Effector memory CD8-positive, alpha-beta T cell (primary cell): ENCODE data around the gene DUSP28.
"Not testable (repeated sequence)": the region's sequence is repeated elsewhere in the genome, so short reads cannot be mapped to it uniquely, and the experiment has no call there.

Experiments
- ATAC-seq: fragments of 150-1000 bp; cut with Tn5 transposase; replicated peaks from 2 replicates; pipeline ENCODE4 v1.10.0; 2021; ENCODE audit warnings: mild to moderate bottlenecking, moderate library complexity
- DNase-seq, 3 experiments: peaks; one replicate each; pipeline ENCODE4 v3.0.0; 2021
- H3K27ac Mint-ChIP-seq, 2 donors: one replicate each; pipeline ENCODE4 v1.8.0; 2022; ENCODE audit warnings: mild to moderate bottlenecking in 2 of 2, mixed read lengths in 2 of 2, moderate library complexity in 2 of 2
- H3K27me3 Mint-ChIP-seq, 2 donors: one replicate each; pipeline ENCODE4 v1.8.0; 2022; ENCODE audit warnings: mixed read lengths in 2 of 2
- H3K36me3 Mint-ChIP-seq: one replicate; pipeline ENCODE4 v1.8.0; 2022; ENCODE audit warnings: mild to moderate bottlenecking, moderate library complexity, mixed read lengths; ENCODE audit not compliant: insufficient read depth
- H3K4me1 Mint-ChIP-seq, 2 donors: one replicate each; pipeline ENCODE4 v1.8.0; 2022; ENCODE audit warnings: low read depth in 2 of 2, mixed read lengths in 2 of 2
- H3K4me3 Mint-ChIP-seq, 2 donors: one replicate each; pipeline ENCODE4 v1.8.0; 2022; ENCODE audit warnings: mild to moderate bottlenecking in 2 of 2, mixed read lengths in 2 of 2, moderate library complexity in 2 of 2
- H3K9me3 Mint-ChIP-seq, 2 donors: one replicate each; pipeline ENCODE4 v1.8.0; 2022; ENCODE audit warnings: mixed read lengths in 2 of 2

The DUSP28 gene

DNA sequence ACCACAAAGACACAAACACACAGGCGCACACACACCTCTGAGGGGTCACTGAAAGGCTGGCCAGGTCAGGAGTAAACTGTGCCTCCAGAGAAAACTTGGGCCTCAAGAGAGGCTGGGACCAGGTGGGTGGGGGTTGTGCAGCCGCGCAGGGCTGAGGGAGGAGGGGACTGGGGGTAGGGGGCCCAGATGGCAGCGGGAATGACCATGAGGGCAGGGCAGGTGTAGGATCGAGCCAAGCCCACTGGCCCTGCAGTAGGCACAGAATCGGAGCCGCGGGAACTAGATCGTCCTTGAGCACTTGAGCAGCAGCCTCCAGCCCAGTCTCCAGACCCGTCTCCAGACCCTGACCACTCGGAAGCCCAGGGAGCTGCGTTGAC, 39.2 kb upstream of the DUSP28 start:
- no peak overlapping the region for H3K4me3 Mint-ChIP-seq
- peaks cover 6% of the 10 kb centered on the region for H3K36me3 Mint-ChIP-seq
- ATAC-seq (no peak), DNase-seq (no peak)
- no peaks in the 10 kb centered on the region for H3K27me3 Mint-ChIP-seq
- peak overlapping the region; percentile 63 to 72 for H3K27ac Mint-ChIP-seq
- H3K9me3 Mint-ChIP-seq = no peaks in the 10 kb centered on the region
- H3K4me1 Mint-ChIP-seq = peaks cover 7 to 13% of the 10 kb centered on the region in 2 donors

DNA sequence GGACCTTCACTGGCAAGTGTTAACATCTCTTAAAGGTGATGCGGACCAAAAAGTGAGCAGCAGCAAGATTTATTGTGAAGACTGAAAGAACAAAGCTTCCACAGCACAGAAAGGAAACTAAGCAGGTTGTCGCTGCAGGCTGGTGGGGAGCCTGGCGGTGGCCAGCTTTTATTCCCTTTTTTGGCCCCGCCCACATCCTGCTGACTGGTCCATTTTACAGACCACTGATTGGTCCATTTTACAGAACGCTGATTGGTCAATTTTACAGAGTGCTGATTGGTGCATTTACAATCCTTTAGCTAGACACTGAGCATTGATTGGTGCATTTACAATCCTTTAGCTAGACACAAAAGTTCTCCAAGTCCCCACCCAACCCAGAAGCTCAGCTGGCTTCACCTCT, 38.3 kb upstream of the DUSP28 start:
- not testable (repeated sequence) for H3K27me3 Mint-ChIP-seq, ATAC-seq, H3K36me3 Mint-ChIP-seq, DNase-seq, H3K4me3 Mint-ChIP-seq, H3K27ac Mint-ChIP-seq, H3K9me3 Mint-ChIP-seq
- H3K4me1 Mint-ChIP-seq = peaks cover 7 to 13% of the 10 kb centered on the region in 2 donors

DNA sequence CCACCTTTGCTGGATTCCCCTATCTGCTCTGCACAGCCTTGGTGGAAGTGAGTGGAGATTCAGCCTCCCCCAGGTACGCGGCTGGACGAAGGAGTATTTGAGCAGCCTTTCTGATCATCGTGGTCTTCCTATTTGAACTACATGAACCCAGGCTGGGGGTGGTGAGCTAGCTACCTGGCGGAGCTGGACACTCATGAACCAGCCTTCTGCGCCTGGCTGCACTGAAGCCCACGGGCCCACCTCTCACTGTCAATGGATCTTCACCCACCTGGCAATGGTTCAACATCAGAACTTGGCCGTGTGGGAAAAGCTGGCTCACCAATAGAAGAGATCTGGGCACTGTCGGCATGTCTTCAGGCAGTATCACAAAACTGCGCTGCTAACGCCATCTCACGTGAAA, 37.8 kb upstream of the DUSP28 start:
- peaks cover 0 to 4% of the 10 kb centered on the region in 2 donors for H3K9me3 Mint-ChIP-seq
- no peaks in the 10 kb centered on the region for H3K27me3 Mint-ChIP-seq
- no peak for ATAC-seq
- H3K4me1 Mint-ChIP-seq = peaks cover 7 to 16% of the 10 kb centered on the region in 2 donors
- no peak overlapping the region for H3K4me3 Mint-ChIP-seq
- no peak for DNase-seq
- no peak overlapping the region for H3K27ac Mint-ChIP-seq
- H3K36me3 Mint-ChIP-seq = peaks cover 6% of the 10 kb centered on the region

DNA sequence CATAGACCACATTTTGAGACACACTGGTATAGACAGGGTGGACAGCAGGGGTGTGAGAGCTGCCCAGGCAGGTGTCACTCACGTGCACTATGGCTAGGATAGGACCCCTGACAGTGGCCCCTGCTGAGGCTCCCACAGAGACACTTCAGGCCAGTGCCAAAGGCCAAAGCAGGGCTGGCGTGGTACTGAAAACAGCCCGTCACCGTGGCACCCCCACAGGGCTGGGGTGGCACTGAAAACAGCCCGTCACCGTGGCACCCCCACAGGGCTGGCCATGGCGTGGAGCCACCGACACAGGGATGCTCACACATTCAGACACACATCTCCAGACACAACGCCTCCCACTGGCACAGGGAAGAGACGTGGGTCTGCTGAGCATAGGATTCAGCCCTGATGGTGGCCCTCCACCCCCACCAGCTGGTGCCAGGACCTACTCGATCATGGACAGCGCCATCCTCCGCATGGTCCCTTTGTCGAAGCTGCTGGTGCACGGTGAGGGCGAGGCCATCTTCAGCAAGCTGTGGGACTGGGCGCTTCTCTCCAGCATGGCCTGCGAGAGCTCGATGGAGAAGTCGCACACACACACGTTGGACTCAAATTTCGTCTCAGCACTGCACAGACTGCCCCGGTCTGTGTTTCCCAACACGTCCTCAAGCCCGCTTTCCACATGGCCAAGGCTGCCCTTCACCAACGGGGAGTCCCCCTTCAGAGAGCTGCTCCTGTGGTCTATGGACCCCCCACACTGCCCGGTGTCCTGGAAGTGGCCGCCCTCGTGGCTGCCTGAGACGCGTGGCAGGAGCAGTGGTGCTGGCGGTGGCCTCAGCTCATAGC, 36.5 kb upstream of the DUSP28 start:
- peak overlapping the region in 1 of 2 donors; percentile 57 for H3K27ac Mint-ChIP-seq
- H3K4me3 Mint-ChIP-seq = no peak overlapping the region
- no peaks in the 10 kb centered on the region for H3K27me3 Mint-ChIP-seq
- ATAC-seq (no peak), DNase-seq (no peak)
- H3K4me1 Mint-ChIP-seq = peaks cover 11 to 18% of the 10 kb centered on the region in 2 donors
- H3K36me3 Mint-ChIP-seq = peaks cover 6% of the 10 kb centered on the region
- H3K9me3 Mint-ChIP-seq = peaks cover 0 to 4% of the 10 kb centered on the region in 2 donors

DNA sequence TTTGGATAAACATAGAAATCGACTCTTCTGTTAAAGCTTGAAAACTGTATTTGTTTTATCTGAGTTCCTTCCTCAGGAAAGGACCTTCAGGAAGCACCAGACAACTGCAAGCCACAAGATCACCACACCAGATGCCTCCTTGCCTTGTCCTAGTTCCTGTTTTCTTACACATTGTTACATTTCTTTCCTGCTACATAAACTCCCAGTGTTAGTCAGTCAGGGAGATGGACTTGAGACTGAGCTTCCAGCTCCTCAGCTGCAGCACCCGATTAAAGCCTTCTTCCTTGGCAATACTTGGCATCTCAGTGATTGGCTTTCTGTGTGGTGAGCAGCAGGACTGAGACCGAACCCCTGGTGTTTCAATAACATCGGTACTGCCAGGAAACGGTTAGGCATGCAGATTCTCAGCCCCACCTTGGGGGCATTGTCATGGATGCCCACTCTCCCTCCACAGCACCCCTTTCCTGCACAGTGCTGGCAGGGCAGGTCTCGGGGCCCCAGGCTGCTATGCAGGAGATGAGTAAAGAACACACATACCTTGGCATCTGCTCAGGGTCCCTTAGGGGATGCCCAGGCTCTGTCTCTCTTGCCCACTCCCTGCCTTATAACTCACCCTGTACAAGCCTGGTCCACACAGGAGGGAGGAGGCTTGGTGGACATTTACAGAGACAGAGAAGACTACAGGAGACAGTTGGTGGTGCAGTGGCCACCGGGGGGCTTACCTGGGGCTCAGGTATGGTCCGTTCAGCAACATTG, 35.0 kb upstream of the DUSP28 start:
- peaks cover 12 to 18% of the 10 kb centered on the region in 2 donors for H3K4me1 Mint-ChIP-seq
- no peak overlapping the region for H3K4me3 Mint-ChIP-seq
- peaks cover 0 to 7% of the 10 kb centered on the region in 2 donors for H3K9me3 Mint-ChIP-seq
- H3K27me3 Mint-ChIP-seq = no peaks in the 10 kb centered on the region
- H3K36me3 Mint-ChIP-seq = peaks cover 6% of the 10 kb centered on the region
- H3K27ac Mint-ChIP-seq = no peak overlapping the region
- ATAC-seq (no peak), DNase-seq (no peak)

DNA sequence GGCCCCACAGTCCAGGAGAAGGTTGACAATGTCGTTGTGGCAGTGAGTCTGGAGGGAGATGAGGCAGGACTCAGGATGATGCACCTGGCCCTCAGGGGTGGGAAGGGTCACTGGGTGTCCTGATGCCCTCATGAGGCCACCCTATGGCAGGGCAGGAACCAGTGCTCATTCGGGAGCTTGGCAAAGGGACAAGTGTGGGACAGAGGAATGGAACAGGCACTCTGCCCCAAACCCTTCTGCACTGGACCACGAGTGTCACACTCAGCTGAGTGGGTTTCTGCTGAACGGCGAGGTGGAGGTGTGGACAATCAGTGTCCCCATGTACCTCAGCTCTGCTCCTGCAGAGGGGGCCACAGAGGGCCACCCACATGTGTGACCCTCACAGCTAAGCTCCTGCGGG, 34.4 kb upstream of the DUSP28 start:
- Mint-ChIP-seq H3K27ac (no peak overlapping the region), H3K9me3 (peaks cover 0 to 7% of the 10 kb centered on the region in 2 donors), H3K4me3 (no peak overlapping the region), H3K4me1 (peaks cover 8 to 13% of the 10 kb centered on the region in 2 donors), H3K36me3 (peaks cover 6% of the 10 kb centered on the region), H3K27me3 (no peaks in the 10 kb centered on the region)
- DNase-seq = no peak
- ATAC-seq = no peak

DNA sequence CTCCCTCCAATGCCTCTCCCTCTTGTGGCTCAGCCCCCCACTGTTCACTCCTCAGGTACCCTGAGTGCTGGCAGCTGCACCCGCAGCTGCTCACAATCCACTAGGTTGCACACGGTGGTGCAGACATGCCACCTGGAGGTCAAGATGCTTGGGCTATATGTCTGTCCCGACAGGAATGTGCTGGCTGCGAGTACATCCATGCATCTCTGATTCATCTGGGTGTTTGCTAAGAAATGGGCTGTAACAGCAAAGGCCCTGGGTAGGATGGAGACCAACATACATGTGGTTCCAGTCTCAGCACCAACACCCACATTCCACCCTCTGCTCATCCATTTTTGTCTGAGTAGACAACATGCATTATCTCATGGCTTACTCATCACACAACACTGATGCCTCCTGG, 33.6 kb upstream of the DUSP28 start:
- Mint-ChIP-seq H3K4me3 (no peak overlapping the region), H3K4me1 (peaks cover 8 to 13% of the 10 kb centered on the region in 2 donors), H3K27ac (no peak overlapping the region), H3K27me3 (no peaks in the 10 kb centered on the region), H3K9me3 (peaks cover 1 to 7% of the 10 kb centered on the region in 2 donors), H3K36me3 (peaks cover 6% of the 10 kb centered on the region)
- DNase-seq (no peak), ATAC-seq (no peak)

DNA sequence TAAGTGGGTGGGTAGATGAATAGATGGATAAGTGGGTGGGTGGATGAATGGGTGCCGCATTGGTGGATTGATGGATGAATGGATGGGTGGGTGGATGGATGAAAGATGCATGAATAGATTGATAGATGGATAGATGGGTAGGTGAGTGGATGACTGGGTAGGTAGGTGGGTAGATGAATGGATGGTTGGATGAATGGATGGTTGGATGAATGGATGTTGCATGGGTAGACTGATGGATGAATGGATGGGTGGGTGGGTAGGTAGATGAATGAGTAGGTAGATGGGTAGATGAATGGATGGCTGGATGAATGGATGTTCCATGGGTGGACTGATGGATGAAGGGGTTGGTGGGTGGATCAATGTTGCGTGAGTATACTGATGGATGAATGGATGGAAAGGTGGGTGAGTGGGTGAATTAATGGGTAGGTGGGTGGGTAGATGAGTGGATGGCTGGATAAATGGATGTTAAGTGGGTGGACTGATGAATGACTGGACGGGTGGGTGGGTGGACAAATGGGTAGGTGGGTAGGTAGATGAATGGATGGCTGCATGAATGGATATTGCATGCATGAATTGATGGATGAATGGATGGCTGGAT, 32.9 kb upstream of the DUSP28 start:
- ATAC-seq (no peak), DNase-seq (no peak)
- peaks cover 7 to 8% of the 10 kb centered on the region in 2 donors for H3K9me3 Mint-ChIP-seq
- H3K36me3 Mint-ChIP-seq = peaks cover 6% of the 10 kb centered on the region
- peaks cover 8 to 13% of the 10 kb centered on the region in 2 donors for H3K4me1 Mint-ChIP-seq
- H3K27me3 Mint-ChIP-seq = no peaks in the 10 kb centered on the region
- no peak overlapping the region for H3K27ac Mint-ChIP-seq
- H3K4me3 Mint-ChIP-seq = no peak overlapping the region

DNA sequence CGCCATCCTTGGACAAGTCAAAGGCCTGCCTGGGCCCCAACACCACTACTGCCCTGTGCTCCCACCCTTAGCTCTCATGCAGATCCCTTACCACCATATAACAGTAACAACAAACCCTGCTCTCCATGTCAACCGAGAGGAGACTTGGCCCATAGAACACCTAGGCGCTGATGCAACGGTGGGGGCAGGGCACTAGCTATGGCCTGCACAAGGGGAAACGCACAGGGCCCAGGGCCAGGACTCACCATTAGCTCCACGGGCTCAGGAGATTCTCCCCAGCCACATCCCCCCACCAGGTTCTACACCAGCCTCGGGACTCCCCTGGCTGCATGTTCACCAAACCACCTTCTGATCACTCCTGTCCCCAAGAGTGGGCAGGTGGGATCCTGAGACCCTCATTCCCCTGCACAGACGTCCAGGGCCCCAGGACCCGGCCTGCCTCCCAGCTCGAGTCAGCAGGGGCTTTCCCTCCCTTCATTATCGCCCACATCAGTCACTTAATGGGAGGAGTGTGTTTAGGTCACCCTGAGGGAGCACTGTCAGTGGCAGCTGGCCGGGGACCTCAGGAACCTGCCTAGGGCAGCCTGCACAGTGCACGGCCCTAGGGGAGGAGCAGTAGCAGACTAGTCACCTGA, 31.6 kb upstream of the DUSP28 start:
- Mint-ChIP-seq H3K27ac (peak overlapping the region; percentile 22 to 60), H3K27me3 (no peaks in the 10 kb centered on the region), H3K36me3 (peaks cover 4% of the 10 kb centered on the region), H3K4me1 (peaks cover 8 to 13% of the 10 kb centered on the region in 2 donors), H3K4me3 (no peak overlapping the region), H3K9me3 (peaks cover 7 to 12% of the 10 kb centered on the region in 2 donors)
- ATAC-seq = no peak
- DNase-seq = no peak

DNA sequence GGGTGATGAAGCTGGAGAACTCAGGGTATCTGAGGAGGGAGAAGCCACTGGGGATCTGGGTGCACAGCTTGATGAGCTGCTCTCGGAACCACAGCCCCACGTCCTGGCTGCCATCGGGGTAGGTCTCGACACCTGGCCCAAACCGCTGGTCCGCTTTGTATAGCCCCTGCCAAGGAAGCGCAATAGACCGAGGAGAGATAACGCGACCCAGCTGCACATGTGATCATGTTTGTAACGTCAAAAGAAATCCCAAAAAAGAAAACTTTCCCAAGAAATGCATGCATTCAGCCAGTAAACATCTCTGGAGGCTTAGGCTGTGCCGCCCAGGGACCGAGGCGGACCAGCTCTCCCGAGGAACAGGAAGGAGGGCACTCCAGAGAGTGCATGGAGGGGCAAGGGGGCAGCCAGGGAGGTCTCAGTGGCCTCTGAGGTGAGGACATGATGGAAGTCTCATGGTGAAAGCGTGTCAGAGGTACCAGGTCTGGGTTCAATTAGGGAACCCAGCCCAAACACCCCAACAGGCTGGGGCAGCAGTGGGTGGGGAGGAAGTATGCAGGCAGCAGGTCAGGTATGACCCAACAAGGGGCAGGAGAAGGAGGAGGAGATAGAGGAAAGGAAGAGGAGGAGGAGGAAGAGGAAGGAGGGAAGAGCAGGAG, 30.7 kb upstream of the DUSP28 start:
- DNase-seq = no peak
- peak overlapping the region; percentile 45 to 60 for H3K27ac Mint-ChIP-seq
- no peaks in the 10 kb centered on the region for H3K27me3 Mint-ChIP-seq
- H3K9me3 Mint-ChIP-seq = peaks cover 7 to 12% of the 10 kb centered on the region in 2 donors
- peaks cover 6% of the 10 kb centered on the region for H3K36me3 Mint-ChIP-seq
- H3K4me3 Mint-ChIP-seq = no peak overlapping the region
- ATAC-seq = no peak
- peaks cover 8 to 16% of the 10 kb centered on the region in 2 donors for H3K4me1 Mint-ChIP-seq

DNA sequence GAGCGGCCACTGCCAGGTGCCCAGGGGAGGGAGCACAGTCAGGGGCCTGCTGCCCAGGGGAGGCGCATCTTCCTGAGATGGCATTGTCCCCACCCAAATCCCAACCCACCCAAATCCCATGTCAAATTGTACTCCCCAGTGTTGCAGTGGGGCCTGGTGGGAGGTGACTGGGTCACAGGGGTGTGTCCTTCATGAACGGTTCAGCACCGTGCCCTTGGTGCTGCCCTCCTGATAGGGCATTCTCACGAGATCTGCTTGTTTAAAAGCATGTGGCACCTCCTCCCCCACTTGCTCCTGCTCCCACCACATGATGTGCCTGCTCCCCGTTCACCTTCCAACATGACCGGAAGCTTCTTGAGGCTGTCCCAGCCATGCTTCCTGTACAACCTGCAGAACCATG, 30.0 kb upstream of the DUSP28 start:
- H3K27me3 Mint-ChIP-seq = no peaks in the 10 kb centered on the region
- DNase-seq = no peak
- H3K4me1 Mint-ChIP-seq = peaks cover 8 to 14% of the 10 kb centered on the region in 2 donors
- H3K36me3 Mint-ChIP-seq = peaks cover 9% of the 10 kb centered on the region
- peak overlapping the region in 1 of 2 donors; percentile 45 for H3K27ac Mint-ChIP-seq
- H3K4me3 Mint-ChIP-seq = no peak overlapping the region
- no peak for ATAC-seq
- H3K9me3 Mint-ChIP-seq = peaks cover 7 to 12% of the 10 kb centered on the region in 2 donors

DNA sequence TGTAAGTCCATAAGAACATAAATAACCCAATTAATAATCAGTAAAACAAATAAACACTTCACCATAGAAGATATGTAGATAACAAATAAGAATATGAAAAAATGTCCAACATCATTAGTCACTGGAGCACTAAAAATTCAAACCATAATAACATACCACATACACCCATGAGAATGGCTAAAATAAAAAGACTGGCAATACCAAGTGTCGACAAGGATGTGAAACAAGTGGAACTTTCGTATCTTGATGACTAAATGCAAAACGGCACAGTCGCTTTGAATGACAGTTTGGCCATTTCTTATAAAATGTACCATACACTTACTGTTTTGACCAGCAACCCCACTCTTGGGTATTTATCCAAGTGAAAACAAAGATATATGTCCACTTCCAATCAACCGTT, 29.1 kb upstream of the DUSP28 start:
- DNase-seq (no peak), ATAC-seq (no peak)
- peaks cover 5 to 17% of the 10 kb centered on the region in 2 donors for H3K4me1 Mint-ChIP-seq
- no peak overlapping the region for H3K4me3 Mint-ChIP-seq
- no peak overlapping the region for H3K27ac Mint-ChIP-seq
- H3K27me3 Mint-ChIP-seq = no peaks in the 10 kb centered on the region
- H3K36me3 Mint-ChIP-seq = peaks cover 9% of the 10 kb centered on the region
- H3K9me3 Mint-ChIP-seq = peaks cover 7 to 12% of the 10 kb centered on the region in 2 donors
